Stimulated activated naive CD4-positive, alpha-beta T cell (primary cell): ENCODE results near the gene PCNX2.

Experiments
- DNase-seq, 6 experiments: peaks; one replicate each; lab custom pipeline; 2025; lab: John Stamatoyannopoulos, UW

PCNX2 gene

GRCh38 chr1:233256789-233257188 is 38.7 kb downstream of the PCNX2 start:
- DNase-seq, result no peak

DNA sequence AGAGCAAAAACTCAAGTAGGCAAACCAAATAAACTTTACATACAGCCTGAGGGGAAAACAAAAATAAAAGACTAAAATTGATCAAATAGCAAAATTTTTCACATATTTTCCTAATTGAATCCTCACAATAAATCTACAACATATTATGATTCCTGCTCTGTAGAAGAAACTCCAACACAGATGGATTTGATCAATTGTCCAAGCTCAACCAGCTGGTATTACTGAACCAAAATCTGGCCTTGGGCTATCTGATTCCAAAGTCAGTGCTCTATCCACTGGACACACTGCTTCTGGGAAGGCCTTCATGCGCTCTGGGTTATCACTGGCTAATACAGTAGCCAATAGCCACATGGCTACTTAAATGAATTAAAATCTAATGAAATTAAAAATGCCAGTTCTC is 39.3 kb downstream of the PCNX2 start:
- no peak for DNase-seq

DNA sequence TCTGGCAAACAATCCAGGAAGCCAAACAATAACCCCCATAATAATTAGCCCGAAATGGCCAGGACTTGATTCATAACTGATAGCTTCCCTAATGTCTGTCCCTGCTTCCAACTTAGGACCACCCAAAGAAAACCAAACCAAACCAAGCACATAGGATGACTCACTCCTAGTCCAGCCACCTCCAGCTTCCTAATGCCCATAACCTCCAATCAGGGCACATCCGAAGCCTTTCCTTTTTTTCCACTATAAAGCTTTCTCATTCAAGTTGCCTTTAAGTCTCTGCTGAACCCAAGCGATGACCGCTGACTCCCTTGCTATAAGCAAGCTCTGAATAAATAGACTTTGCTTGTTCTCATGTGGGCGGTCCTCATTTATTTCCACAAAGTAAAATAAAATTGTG is 40.4 kb downstream of the PCNX2 start:
- DNase-seq, result no peak

DNA sequence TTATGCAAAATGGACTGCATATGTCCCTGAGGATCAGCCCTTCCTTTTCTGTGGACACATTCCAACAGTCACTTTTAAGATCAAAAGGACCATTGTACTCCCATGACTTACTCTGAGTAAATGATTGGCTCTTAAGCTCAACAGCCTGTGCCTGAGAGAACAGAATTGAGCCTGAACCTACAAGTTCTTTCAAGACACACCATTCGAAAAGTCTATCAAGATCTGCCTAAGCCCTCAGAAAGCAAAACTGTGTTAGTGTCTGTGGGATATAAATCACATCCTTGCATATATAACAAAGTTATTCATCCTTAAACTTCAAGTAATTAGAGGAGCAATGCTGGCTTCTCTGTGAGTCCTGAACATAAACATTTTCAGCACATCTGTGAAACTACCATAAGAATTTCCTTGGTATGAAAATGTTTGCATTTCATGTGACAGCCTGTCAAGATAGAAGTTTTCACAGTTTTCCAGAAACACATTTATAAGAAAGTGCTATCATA is 41.6 kb downstream of the PCNX2 start:
- no peak for DNase-seq

GRCh38 chr1:233253231-233253831 is 42.2 kb downstream of the PCNX2 start:
- DNase-seq, result no peak

GRCh38 chr1:233252441-233252840 is 43.1 kb downstream of the PCNX2 start:
- DNase-seq, result no peak

GRCh38 chr1:233251201-233251720 is 44.3 kb downstream of the PCNX2 start:
- DNase-seq, result no peak

GRCh38 chr1:233248014-233248413 is 47.5 kb downstream of the PCNX2 start:
- no peak for DNase-seq

- no peak for DNase-seq
These were observed 48.6 kb downstream of the PCNX2 start for GRCh38 chr1:233246965-233247364.

GRCh38 chr1:233245191-233245765 is 50.2 kb downstream of the PCNX2 start:
- DNase-seq, result no peak

DNA sequence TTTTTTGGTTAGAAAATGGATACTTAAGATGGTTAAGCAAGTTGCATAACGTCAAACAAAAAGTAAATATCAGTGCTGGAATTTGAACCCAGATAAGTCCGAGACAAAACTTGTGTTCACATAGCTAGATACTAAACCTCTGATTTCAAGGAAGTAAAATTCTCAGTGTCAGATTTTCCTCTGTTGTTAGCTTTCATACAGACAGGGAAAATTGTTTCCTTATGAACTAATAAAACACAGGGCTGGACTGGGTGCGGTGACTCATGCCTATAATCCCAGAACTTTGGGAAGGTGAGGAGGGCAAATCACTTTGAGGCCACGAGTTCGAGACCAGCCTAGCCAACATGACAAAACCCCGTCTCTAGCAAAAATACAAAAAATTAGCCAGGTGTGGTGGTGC is 51.3 kb downstream of the PCNX2 start:
- DNase-seq, result no peak

DNA sequence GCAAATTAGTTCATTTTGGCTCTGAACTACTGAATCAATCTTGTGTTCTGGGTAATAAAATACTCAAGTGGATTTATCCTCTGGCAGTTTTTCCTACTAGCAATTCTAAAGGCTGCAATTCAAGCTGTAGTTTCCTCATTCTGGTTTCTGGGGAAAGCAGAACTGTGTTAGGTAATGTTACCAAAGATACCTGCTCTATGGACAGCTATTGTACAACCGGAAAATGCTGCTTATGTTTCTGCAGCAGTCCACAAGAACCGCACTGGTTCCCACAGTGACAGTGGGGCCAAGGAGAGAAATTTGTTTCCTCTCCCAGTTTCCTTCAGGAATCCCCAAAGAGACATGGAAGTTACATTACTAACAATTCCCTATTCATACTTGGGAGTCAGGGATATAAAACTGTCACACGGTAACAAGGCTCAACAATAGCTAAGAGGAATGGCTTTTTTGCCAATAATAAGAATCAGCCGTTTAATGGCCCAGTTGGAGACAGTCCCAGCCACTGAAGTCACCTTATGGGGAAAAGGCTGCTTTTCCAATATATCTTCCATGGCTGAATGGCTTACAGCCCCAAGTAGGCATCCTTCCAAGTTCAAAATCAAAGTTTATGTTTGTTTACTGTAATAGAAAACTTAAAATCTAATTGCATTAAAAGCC is 52.6 kb downstream of the PCNX2 start:
- no peak for DNase-seq

- no peak for DNase-seq
These were observed 53.8 kb downstream of the PCNX2 start for GRCh38 chr1:233241759-233242158.

DNA sequence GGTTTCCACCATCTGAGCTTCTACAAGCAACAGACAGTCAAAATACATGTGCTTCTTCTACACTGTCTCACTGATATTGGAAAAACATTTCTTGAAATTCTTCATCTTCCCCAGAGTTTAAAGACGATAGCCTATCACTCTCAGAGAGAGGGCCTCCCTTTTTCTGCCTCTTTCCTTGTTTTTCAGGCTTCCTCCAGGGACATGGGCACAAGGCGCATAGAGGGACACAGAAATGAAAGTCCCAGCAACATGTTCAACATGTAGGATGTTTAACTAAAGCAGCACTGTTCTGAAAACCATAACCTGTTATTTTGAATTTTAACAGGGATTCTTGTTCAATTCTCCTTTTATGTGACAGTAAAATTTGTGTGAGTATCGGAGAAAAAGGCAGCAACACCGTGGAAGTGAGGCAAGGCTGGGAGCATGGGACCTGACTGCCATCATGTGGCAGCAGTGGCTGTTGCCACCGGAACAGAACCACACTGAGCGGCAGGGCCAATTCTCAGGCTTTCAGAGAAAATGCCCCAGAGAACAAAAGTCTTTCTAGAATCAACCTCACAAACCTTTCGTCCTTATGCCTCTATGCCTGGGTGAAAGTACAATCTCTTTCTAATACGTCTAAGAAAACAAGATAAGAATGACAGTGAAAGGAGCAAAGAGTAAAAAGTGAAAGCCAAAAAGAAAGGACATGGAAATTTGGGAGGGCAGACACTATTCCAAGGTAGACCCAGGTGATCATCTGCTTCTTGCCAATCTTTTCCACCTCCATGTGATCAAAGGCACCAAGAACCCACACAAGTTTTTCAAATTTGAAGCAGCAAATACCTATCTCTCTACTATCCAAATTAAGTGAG is 54.5 kb downstream of the PCNX2 start:
- DNase-seq, result peak in 2 of 6 experiments; percentile 10 to 11

GRCh38 chr1:233240371-233240770 is 55.2 kb downstream of the PCNX2 start:
- DNase-seq, result no peak

- DNase-seq, result no peak
These were observed 56.6 kb downstream of the PCNX2 start for GRCh38 chr1:233238884-233239431.

GRCh38 chr1:233237647-233238046 is 57.9 kb downstream of the PCNX2 start:
- DNase-seq, result no peak

DNA sequence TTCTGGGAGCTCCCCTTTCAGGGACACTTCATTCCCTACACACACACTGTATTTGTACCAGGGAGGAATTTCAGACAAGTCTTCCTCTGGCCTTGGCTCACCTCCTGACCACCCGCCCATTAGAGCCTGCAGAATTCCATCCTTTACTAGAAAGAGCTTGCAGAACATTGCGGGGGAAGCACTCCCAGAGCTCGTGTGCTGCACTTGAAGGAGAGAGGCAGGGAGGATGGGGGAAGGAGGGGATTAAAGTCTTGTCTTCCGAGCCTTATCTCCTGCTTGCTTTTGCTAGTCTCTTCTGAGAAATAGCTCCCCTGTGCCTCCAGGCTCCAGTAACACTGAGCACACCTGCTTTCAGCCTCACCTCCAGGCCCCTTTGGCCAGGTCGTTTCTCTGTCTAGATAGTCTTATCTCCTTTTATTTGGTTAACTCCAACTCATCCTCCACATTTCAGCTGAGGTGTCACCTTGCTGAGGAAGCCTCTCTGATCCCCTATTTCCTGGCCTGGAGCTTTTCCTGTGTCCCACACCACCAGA is 62.0 kb downstream of the PCNX2 start:
- DNase-seq, result no peak

DNA sequence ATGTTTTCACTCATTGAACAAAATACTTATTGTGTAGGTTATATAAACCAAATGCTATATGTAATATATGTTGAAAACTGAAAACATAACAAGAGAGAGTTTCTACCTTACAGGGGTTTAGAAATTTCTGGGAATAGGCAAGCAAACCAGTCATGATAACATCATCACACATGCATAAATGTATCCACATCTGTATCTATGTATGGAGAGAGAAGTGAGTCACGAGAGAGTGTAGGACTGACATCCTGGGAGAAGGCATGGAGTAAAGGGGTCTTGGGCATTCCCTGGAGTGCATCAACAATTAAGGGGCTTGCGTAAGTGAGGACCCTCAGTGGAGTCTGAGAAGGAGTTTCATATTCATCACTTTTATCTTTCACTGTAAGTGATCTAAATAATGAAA is 65.5 kb downstream of the PCNX2 start:
- no peak for DNase-seq

GRCh38 chr1:233229288-233229687 is 66.2 kb downstream of the PCNX2 start:
- DNase-seq, result no peak

DNA sequence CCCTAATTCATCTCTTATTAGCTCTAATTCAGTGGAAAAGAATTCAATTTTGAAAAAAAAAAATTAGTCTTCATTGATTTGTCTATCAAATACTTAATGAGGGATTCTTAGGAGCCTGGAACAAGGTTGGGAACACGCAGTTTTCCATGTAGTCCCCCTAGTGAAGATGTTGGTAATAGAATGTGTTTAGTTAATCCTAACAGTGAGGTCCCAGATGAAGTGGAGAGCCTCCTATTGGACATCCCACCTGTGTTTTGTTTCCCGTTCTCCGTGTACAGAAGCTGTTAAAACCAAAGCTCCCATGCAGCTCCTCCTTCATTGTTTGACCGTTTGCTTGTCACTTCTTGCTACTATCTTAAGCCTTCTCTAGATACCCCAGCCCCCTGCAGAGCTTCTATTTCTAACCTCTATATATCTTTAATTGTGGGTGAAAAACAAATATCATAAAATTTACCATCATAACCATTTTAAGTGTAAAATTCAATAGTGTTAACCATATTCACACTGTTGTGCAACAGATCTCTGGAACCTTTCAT is 67.5 kb downstream of the PCNX2 start:
- DNase-seq, result no peak
